Uterus (tissue), 4 donors: ENCODE data around the gene OR7G1. TPM values are rescaled to one million over a fixed set of nuclear protein-coding genes. Genes with fewer than 3 reads are reported as not detected.
"Not testable (repeated sequence)": the region's sequence is repeated elsewhere in the genome, so short reads cannot be mapped to it uniquely, and the experiment has no call there.

Experiments used
- DNase-seq, 2 donors: peaks; one replicate each; pipeline ENCODE4 v3.0.0-alpha.2; 2019 to 2020
- H3K27ac ChIP-seq, 2 donors: fragments of 200-600 bp; sonication (generic); 1 replicate in 1 of 2; 2 replicates in 1 of 2; pipeline ENCODE4 v1.5.1; 2016 to 2018
- H3K27me3 ChIP-seq, 2 donors: fragments of 200-600 bp; sonication (generic); one replicate each; pipeline ENCODE4 v1.5.1; 2018 to 2019; ENCODE audit warnings: control low read depth in 1 of 2
- H3K36me3 ChIP-seq, 2 donors: fragments of 200-600 bp; sonication (generic); one replicate each; pipeline ENCODE4 v1.5.1; 2019; ENCODE audit warnings: control low read depth in 1 of 2
- H3K4me1 ChIP-seq, 2 donors: fragments of 200-600 bp; sonication (generic); one replicate each; pipeline ENCODE4 v1.5.1; 2018 to 2019; ENCODE audit warnings: control low read depth in 1 of 2
- H3K4me3 ChIP-seq, 2 donors: fragments of 200-600 bp; sonication (generic); 1 replicate in 1 of 2; 2 replicates in 1 of 2; pipeline ENCODE4 v1.5.1; 2018 to 2019; ENCODE audit warnings: mild to moderate bottlenecking in 1 of 2
- H3K9me3 ChIP-seq, 2 donors: fragments of 200-600 bp; sonication (generic); one replicate each; pipeline ENCODE4 v1.5.1; 2019; ENCODE audit warnings: control low read depth in 1 of 2
- CTCF ChIP-seq, 4 experiments: fragments of 200-600 bp in 2 of 4; fragments of 450-650 bp in 2 of 4; sonication (generic) in 2 of 4; IDR thresholded peaks; one replicate each; pipeline ENCODE4 v1.5.1; 2016 to 2019; ENCODE audit warnings: antibody characterized with exemption in 4 of 4, mild to moderate bottlenecking in 2 of 4, moderate library complexity in 1 of 4
- POLR2A ChIP-seq, 2 donors: fragments of 450-650 bp; IDR thresholded peaks; one replicate each; pipeline ENCODE4 v1.6.1; 2016; ENCODE audit warnings: antibody characterized with exemption in 2 of 2, mild to moderate bottlenecking in 1 of 2, moderate library complexity in 1 of 2
- intact Hi-C: fragments of 100-400 bp; cut with DNase I; formaldehyde crosslinking; loops from one replicate; pipeline ENCODE4 v1.15.1; 2023; ENCODE audit warnings: low total_unique reads
- small RNA-seq: library from RNA; depleted of rRNA; stranded (forward); fragments of <200 nt; gene quantifications from one replicate; pipeline ENCODE3, GENCODE V24; 2016
- total RNA-seq, 4 donors: library from RNA; depleted of rRNA in 3 of 4; stranded (reverse); fragments of >200 nt in 3 of 4; gene quantifications; one replicate each; pipeline versions ENCODE4 v1.1.0 to v1.2.4, GENCODE V29; 2014 to 2023
- donor health status: DM: yes; HTN: yes; CAD: no.

OR7G1 gene
- total RNA-seq, 4 donors from 2014 or later: not detected

- H3K36me3 ChIP-seq: no peaks in the 10 kb centered on the region
- no peaks in the 10 kb centered on the region for H3K27me3 ChIP-seq
- TF ChIP-seq POLR2A (IDR thresholded peaks at IDR 0.05) (no peak), CTCF (IDR thresholded peaks at IDR 0.05) (no peak)
- intact Hi-C loops: no loop called here
- H3K9me3 ChIP-seq: no peaks in the 10 kb centered on the region
- no peak overlapping the region for H3K4me3 ChIP-seq
- peaks cover 0 to 6% of the 10 kb centered on the region in 2 donors for H3K4me1 ChIP-seq
- peak overlapping the region in 1 of 2 donors; percentile 40 for H3K27ac ChIP-seq
- DNase-seq: no peak
Observed at GRCh38 chr19:9073806-9074205, 41.8 kb downstream of the OR7G1 start.

- intact Hi-C loops, H3K4me1 ChIP-seq, H3K9me3 ChIP-seq, H3K4me3 ChIP-seq, DNase-seq, H3K36me3 ChIP-seq, H3K27ac ChIP-seq, H3K27me3 ChIP-seq: not testable (repeated sequence)
Observed at GRCh38 chr19:9071720-9072119, 43.8 kb downstream of the OR7G1 start.

- Histone ChIP-seq H3K27me3 (no peaks in the 10 kb centered on the region), H3K9me3 (no peaks in the 10 kb centered on the region), H3K4me3 (no peak overlapping the region), H3K27ac (no peak overlapping the region), H3K4me1 (peaks cover 0 to 4% of the 10 kb centered on the region in 2 donors), H3K36me3 (no peaks in the 10 kb centered on the region)
- DNase-seq: no peak
- intact Hi-C loops: no loop called here
- TF ChIP-seq POLR2A (IDR thresholded peaks at IDR 0.05) (no peak), CTCF (IDR thresholded peaks at IDR 0.05) (no peak)
Observed at GRCh38 chr19:9070066-9070465, 45.5 kb downstream of the OR7G1 start.

GRCh38 chr19:9065457-9066014, 50.0 kb downstream of the OR7G1 start:
- Histone ChIP-seq H3K27me3 (no peaks in the 10 kb centered on the region), H3K36me3 (no peaks in the 10 kb centered on the region), H3K4me3 (no peak overlapping the region), H3K27ac (no peak overlapping the region), H3K4me1 (no peaks in the 10 kb centered on the region), H3K9me3 (no peaks in the 10 kb centered on the region)
- TF ChIP-seq CTCF (IDR thresholded peaks at IDR 0.05) (no peak), POLR2A (IDR thresholded peaks at IDR 0.05) (no peak)
- intact Hi-C loops: no loop called here
- no peak for DNase-seq

Small RNAs within 50 kb of the gene (small RNA-seq; reads per million reads assigned to genes)
- gene OR1M4P: not detected

Other genes with a start within 250 kb of the OR7G1 start
- gene MUC16, start 105.4 kb downstream of the OR7G1 start, total RNA-seq: 1 to 10 TPM in 3 of 4 donors, under 1 TPM in 1; 0.88 to 5.6 (median 1.7) TPM
- not detected for gene OR1M1, start 28.7 kb downstream of the OR7G1 start, total RNA-seq
- gene OR7G2, start 8.3 kb downstream of the OR7G1 start, total RNA-seq: not detected
- gene OR7G3, start 11.2 kb upstream of the OR7G1 start, total RNA-seq: not detected
- 10 to 100 TPM in 2 of 4 donors, 1 to 10 TPM in 2; 4.4 to 42.6 (median 13.6) TPM for gene ZNF317, start 24.6 kb upstream of the OR7G1 start, total RNA-seq
- gene OR7D2, start 63.2 kb upstream of the OR7G1 start, total RNA-seq: not detected
- gene OR7D4, start 103.8 kb upstream of the OR7G1 start, total RNA-seq: not detected
- not detected for gene OR7E24, start 135.2 kb upstream of the OR7G1 start, total RNA-seq
- 10 to 100 TPM in 2 of 4 donors, 1 to 10 TPM in 2; 1.8 to 34.6 (median 11.6) TPM for gene ZNF699, start 194.1 kb upstream of the OR7G1 start, total RNA-seq
- gene ZNF559, start 208.4 kb upstream of the OR7G1 start, total RNA-seq: 10 to 100 TPM in 3 of 4 donors, 1 to 10 TPM in 1; 5.3 to 60.1 (median 30.2) TPM
- 1 to 10 TPM in 3 of 4 donors, not detected in 1; 4.4 to 8.7 (median 5.8) TPM for gene ZNF177, start 247.2 kb upstream of the OR7G1 start, total RNA-seq